Measurements from ENCODE around the gene RPS6KL1.

Gene RPS6KL1

GRCh38 chr14:74855021-74855420 is 68.0 kb downstream of the RPS6KL1 start:
- DNase-seq (ENCODE audit: low read depth) = no peak
